Measurements from ENCODE around the gene SIVA1. TPM values are rescaled to one million over a fixed set of nuclear protein-coding genes. Genes with fewer than 3 reads are reported as not detected.
"Not testable (repeated sequence)": the region's sequence is repeated elsewhere in the genome, so short reads cannot be mapped to it uniquely, and the experiment has no call there.

The SIVA1 gene
- total and polyA plus RNA-seq, 4 donors = 67.4 to 115 (median 99.6) TPM

- not testable (repeated sequence) for H3K36me3 ChIP-seq (ENCODE audit: control insufficient read depth in 4 of 4, insufficient read depth in 3 of 4, low read depth in 1 of 4, low read length in 3 of 4); H3K4me3 ChIP-seq (ENCODE audit: low read depth in 1 of 3, low read length in 3 of 3); H3K27me3 ChIP-seq (ENCODE audit: control insufficient read depth in 4 of 4, insufficient read depth in 4 of 4, low read length in 3 of 4); DNase-seq (ENCODE audit: low spot score); H3K9ac ChIP-seq (ENCODE audit: low read depth in 1 of 2, low read length in 2 of 2); H3K9me3 ChIP-seq (ENCODE audit: control insufficient read depth in 4 of 4, low read length in 3 of 4)
- Histone ChIP-seq H3K27ac (ENCODE audit: low read depth in 1 of 2, low read length in 2 of 2) (peak overlapping the region in 1 of 2 donors; percentile 89), H3K4me1 (ENCODE audit: control insufficient read depth in 4 of 4, insufficient read depth in 4 of 4, low read length in 3 of 4) (peaks cover 12 to 64% (median 54%) of the 10 kb centered on the region in 4 donors)
- WGBS = 84% methylated on average over 5 of the region's 5 CpGs
- peak; percentile 14 for TF ChIP-seq SP1 (IDR thresholded peaks at IDR 0.05)
Observed at GRCh38 chr14:104750753-104751057, 2.2 kb upstream of the SIVA1 start.

- DNase-seq (ENCODE audit: low spot score) = peak; percentile 49
- H3K4me3 ChIP-seq (ENCODE audit: low read depth in 1 of 3, low read length in 3 of 3) = peak overlapping the region in 2 of 3 donors; percentile 7 to 85
- H3K27me3 ChIP-seq (ENCODE audit: control insufficient read depth in 4 of 4, insufficient read depth in 4 of 4, low read length in 3 of 4) = no peaks in the 10 kb centered on the region
- H3K4me1 ChIP-seq (ENCODE audit: control insufficient read depth in 4 of 4, insufficient read depth in 4 of 4, low read length in 3 of 4) = peaks cover 11 to 58% (median 47%) of the 10 kb centered on the region in 4 donors
- peaks cover 0 to 11% (median 7%) of the 10 kb centered on the region in 4 donors for H3K36me3 ChIP-seq (ENCODE audit: control insufficient read depth in 4 of 4, insufficient read depth in 3 of 4, low read depth in 1 of 4, low read length in 3 of 4)
- peak overlapping the region in 1 of 2 donors; percentile 69 for H3K9ac ChIP-seq (ENCODE audit: low read depth in 1 of 2, low read length in 2 of 2)
- H3K27ac ChIP-seq (ENCODE audit: low read depth in 1 of 2, low read length in 2 of 2) = peak overlapping the region; percentile 83 to 92
- 81% methylated on average over 90 of the region's 90 CpGs for WGBS
- TF ChIP-seq TAF1 (conservative IDR thresholded peaks at IDR 0.05) (no peak), RXRA (IDR thresholded peaks at IDR 0.05) (no peak)
- H3K9me3 ChIP-seq (ENCODE audit: control insufficient read depth in 4 of 4, low read length in 3 of 4) = no peaks in the 10 kb centered on the region
Observed at GRCh38 chr14:104751539-104752422, 1.2 kb upstream of the SIVA1 start.

DNA sequence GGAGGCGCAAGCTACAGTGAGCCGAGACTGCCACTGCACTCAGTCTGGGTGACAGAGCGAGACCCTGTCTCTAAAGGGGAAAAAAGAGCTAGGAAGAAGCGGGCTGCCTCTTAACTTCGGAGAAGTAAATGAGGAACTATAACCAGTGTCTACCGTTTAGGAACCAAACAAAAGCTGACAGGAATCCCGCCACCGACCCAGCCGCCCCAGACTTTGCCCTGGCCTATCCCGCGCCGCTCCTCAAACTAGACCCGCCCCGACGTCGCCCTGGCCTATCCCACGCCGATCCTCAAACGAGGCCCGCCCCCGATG lies 568 bp upstream of the SIVA1 start:
- Histone ChIP-seq H3K9ac (ENCODE audit: low read depth in 1 of 2, low read length in 2 of 2) (peak overlapping the region in 1 of 2 donors; percentile 69), H3K4me3 (ENCODE audit: low read depth in 1 of 3, low read length in 3 of 3) (peak overlapping the region in 2 of 3 donors; percentile 7 to 85), H3K4me1 (ENCODE audit: control insufficient read depth in 4 of 4, insufficient read depth in 4 of 4, low read length in 3 of 4) (peaks cover 12 to 52% (median 44%) of the 10 kb centered on the region in 4 donors), H3K27me3 (ENCODE audit: control insufficient read depth in 4 of 4, insufficient read depth in 4 of 4, low read length in 3 of 4) (no peaks in the 10 kb centered on the region), H3K9me3 (ENCODE audit: control insufficient read depth in 4 of 4, low read length in 3 of 4) (no peaks in the 10 kb centered on the region), H3K36me3 (ENCODE audit: control insufficient read depth in 4 of 4, insufficient read depth in 3 of 4, low read depth in 1 of 4, low read length in 3 of 4) (peaks cover 2 to 17% (median 9%) of the 10 kb centered on the region in 4 donors), H3K27ac (ENCODE audit: low read depth in 1 of 2, low read length in 2 of 2) (peak overlapping the region; percentile 83 to 92)
- WGBS = 7% methylated on average over 21 of the region's 21 CpGs
- TF ChIP-seq NR2F2 (IDR thresholded peaks at IDR 0.05) = no peak
- TF ChIP-seq RXRA (IDR thresholded peaks at IDR 0.05) = no peak
- TF ChIP-seq ZBTB33 (IDR thresholded peaks at IDR 0.05) = no peak
- peak; percentile 19 for TF ChIP-seq TAF1 (conservative IDR thresholded peaks at IDR 0.05)
- no peak for TF ChIP-seq MAX (IDR thresholded peaks at IDR 0.05)
- TF ChIP-seq, protein P1, sequence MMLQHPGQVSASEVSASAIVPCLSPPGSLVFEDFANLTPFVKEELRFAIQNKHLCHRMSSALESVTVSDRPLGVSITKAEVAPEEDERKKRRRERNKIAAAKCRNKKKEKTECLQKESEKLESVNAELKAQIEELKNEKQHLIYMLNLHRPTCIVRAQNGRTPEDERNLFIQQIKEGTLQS (IDR thresholded peaks at IDR 0.05) = no peak
- TF ChIP-seq FOXA1 (IDR thresholded peaks at IDR 0.05) = no peak
- peak; percentile 40 for TF ChIP-seq HNF4G (IDR thresholded peaks at IDR 0.05)
- TF ChIP-seq YY1 (IDR thresholded peaks at IDR 0.05) = no peak
- TF ChIP-seq FOXA2 (IDR thresholded peaks at IDR 0.05) = no peak
- TF ChIP-seq HNF4A (conservative IDR thresholded peaks at IDR 0.05) = peak in 1 of 2 donors; percentile 70
- no peak for TF ChIP-seq SP1 (IDR thresholded peaks at IDR 0.05)
- no peak for TF ChIP-seq JUND (IDR thresholded peaks at IDR 0.05)
- TF ChIP-seq CTCF (IDR thresholded peaks at IDR 0.05; ENCODE audit: low read depth, low read length, missing input control) = no peak
- no peak for TF ChIP-seq REST (IDR thresholded peaks at IDR 0.05)
- TF ChIP-seq RAD21 (IDR thresholded peaks at IDR 0.05) = no peak
- no peak for TF ChIP-seq GABPA (IDR thresholded peaks at IDR 0.05 in 1 of 2, conservative IDR thresholded peaks at IDR 0.05 in 1 of 2)
- TF ChIP-seq EGR1 (IDR thresholded peaks at IDR 0.05; ENCODE audit: low read depth in 2 of 2) = no peak
- DNase-seq (ENCODE audit: low spot score) = no peak
